MCF 10A (cell line): ENCODE results near the gene CLIP3. TPM values are rescaled to one million over a fixed set of nuclear protein-coding genes. Genes with fewer than 3 reads are reported as not detected.

ENCODE experiments used
- BruUV-seq: library from RNA; stranded (reverse); fragments of 400-500 nt; replicated peaks from 2 replicates; lab custom pipeline; 2021; lab: Mats Ljungman, UMichigan
- CTCF ChIA-PET: fragments of 300-600 bp; sonication (Branson Sonifier 250); formaldehyde crosslinking; extraction: SDS; loops from one replicate; lab custom pipeline; 2021; ENCODE audit warnings: antibody characterized with exemption, inconsistent platforms; lab: Yijun Ruan, JAX
- POLR2A ChIA-PET: fragments of 300-600, 350-650 bp; sonication (Branson Sonifier 250); formaldehyde crosslinking; extraction: SDS; loops from one replicate; lab custom pipeline; 2020; ENCODE audit warnings: antibody characterized with exemption, inconsistent platforms; lab: Yijun Ruan, JAX
- DNase-seq: peaks from one replicate; pipeline ENCODE4 v3.0.0-alpha.2; 2018; ENCODE audit not compliant: unreplicated experiment
- H3K27ac Mint-ChIP-seq: one replicate; pipeline ENCODE4 v1.8.0; 2022; ENCODE audit warnings: mild to moderate bottlenecking, low read depth, mixed read lengths; ENCODE audit not compliant: unreplicated experiment
- H3K27me3 Mint-ChIP-seq: one replicate; pipeline ENCODE4 v1.8.0; 2022; ENCODE audit warnings: mixed read lengths; ENCODE audit not compliant: insufficient read depth, unreplicated experiment
- H3K36me3 Mint-ChIP-seq: one replicate; pipeline ENCODE4 v1.8.0; 2022; ENCODE audit warnings: mild to moderate bottlenecking, moderate library complexity, mixed read lengths; ENCODE audit not compliant: insufficient read depth, unreplicated experiment
- H3K4me1 Mint-ChIP-seq: one replicate; pipeline ENCODE4 v1.8.0; 2022; ENCODE audit warnings: mixed read lengths; ENCODE audit not compliant: insufficient read depth, unreplicated experiment
- H3K4me3 Mint-ChIP-seq: one replicate; pipeline ENCODE4 v1.8.0; 2022; ENCODE audit warnings: mild to moderate bottlenecking, moderate library complexity, mixed read lengths; ENCODE audit not compliant: unreplicated experiment
- H3K9me3 Mint-ChIP-seq: one replicate; pipeline ENCODE4 v1.8.0; 2022; ENCODE audit warnings: mixed read lengths; ENCODE audit not compliant: unreplicated experiment
- intact Hi-C: fragments of 100-400 bp; cut with micrococcal nuclease; formaldehyde crosslinking; loops from 2 replicates; pipeline ENCODE4 v1.14.1; 2022
- total RNA-seq: library from RNA; stranded (reverse); gene quantifications from 2 replicates; pipeline ENCODE4 v1.2.3, GENCODE V29; 2022
- TF ChIP-seq, protein P1 (sequence below): fragments of 200-600 bp; IDR thresholded peaks from one replicate; pipeline ENCODE4 v1.8.0; 2022; ENCODE audit warnings: antibody characterized with exemption, mild to moderate bottlenecking; ENCODE audit not compliant: unreplicated experiment

The CLIP3 gene
- total RNA-seq, 1 experiment from 2014 or later = 1.2 TPM

DNA sequence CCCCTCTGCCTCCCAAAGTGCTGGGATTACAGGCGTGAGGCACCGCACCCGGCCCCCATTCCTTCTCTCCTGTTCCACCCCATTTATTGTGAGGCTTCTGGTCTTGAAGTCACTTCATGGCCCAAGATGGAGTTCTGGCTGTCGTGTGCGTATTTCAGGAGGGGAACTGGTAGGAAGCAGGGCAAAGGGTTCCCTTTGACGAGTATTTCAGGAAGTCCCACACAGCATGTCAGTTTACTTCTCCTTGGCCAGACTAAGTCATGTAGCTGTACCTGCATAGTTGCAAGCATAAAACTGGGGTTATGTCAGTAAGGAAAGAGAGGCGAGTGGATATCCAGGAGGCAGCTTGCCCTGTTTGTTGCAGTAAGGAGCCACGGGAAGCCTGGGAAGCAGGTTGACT lies 32.2 kb upstream of the CLIP3 start:
- CTCF ChIA-PET = no interaction called here

DNA sequence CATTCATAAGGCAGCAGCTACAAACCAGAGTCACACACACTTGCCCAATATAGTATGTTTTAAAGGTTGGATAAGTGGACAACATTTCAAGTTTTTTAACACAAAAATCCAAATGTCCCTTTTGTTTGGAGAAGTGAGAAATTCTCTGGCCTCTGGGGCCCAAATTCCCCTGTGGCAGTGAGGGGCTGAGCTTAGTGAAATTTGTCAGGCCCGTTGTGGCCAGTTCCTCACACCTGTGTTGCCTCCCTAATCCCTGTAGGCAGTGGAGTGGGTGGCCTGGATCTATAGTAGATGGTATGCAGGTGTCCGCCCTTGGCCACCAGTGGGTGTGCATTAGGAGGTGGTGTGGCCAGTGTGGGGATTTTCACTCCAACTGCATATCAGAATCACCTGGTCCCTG lies 28.7 kb upstream of the CLIP3 start:
- no peak overlapping the region for H3K4me3 Mint-ChIP-seq
- TF ChIP-seq, protein P1, sequence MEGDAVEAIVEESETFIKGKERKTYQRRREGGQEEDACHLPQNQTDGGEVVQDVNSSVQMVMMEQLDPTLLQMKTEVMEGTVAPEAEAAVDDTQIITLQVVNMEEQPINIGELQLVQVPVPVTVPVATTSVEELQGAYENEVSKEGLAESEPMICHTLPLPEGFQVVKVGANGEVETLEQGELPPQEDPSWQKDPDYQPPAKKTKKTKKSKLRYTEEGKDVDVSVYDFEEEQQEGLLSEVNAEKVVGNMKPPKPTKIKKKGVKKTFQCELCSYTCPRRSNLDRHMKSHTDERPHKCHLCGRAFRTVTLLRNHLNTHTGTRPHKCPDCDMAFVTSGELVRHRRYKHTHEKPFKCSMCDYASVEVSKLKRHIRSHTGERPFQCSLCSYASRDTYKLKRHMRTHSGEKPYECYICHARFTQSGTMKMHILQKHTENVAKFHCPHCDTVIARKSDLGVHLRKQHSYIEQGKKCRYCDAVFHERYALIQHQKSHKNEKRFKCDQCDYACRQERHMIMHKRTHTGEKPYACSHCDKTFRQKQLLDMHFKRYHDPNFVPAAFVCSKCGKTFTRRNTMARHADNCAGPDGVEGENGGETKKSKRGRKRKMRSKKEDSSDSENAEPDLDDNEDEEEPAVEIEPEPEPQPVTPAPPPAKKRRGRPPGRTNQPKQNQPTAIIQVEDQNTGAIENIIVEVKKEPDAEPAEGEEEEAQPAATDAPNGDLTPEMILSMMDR = no peak
- H3K27me3 Mint-ChIP-seq = no peaks in the 10 kb centered on the region
- no peaks in the 10 kb centered on the region for H3K9me3 Mint-ChIP-seq
- POLR2A ChIA-PET = interaction anchor here (1.0 kb wide), 1 partner anchor 9 kb away, joined by 5 read pairs; no protein-coding TSS in a partner anchor
- DNase-seq = no peak
- H3K36me3 Mint-ChIP-seq = peaks cover 6% of the 10 kb centered on the region
- peaks cover under 1% of the 10 kb centered on the region for H3K4me1 Mint-ChIP-seq
- H3K27ac Mint-ChIP-seq = no peak overlapping the region
- no TSS peak for BruUV-seq
- intact Hi-C loops = no loop called here
- CTCF ChIA-PET = interaction anchor here (0.6 to 1.9 kb wide), 10 partner anchors 9 to 1756 kb away, joined by 3 to 8 read pairs (median 4); partner anchors contain the start of gene TBCB

More for the DNA sequence above, 32.2 kb upstream of the CLIP3 start:
- no peaks in the 10 kb centered on the region for H3K9me3 Mint-ChIP-seq
- H3K4me3 Mint-ChIP-seq = no peak overlapping the region
- DNase-seq = no peak
- no peaks in the 10 kb centered on the region for H3K27me3 Mint-ChIP-seq
- POLR2A ChIA-PET = no interaction called here
- intact Hi-C loops = no loop called here
- TF ChIP-seq, protein P1 = no peak
- no peak overlapping the region for H3K27ac Mint-ChIP-seq
- H3K4me1 Mint-ChIP-seq = no peaks in the 10 kb centered on the region
- no TSS peak for BruUV-seq
- H3K36me3 Mint-ChIP-seq = peaks cover 6% of the 10 kb centered on the region

DNA sequence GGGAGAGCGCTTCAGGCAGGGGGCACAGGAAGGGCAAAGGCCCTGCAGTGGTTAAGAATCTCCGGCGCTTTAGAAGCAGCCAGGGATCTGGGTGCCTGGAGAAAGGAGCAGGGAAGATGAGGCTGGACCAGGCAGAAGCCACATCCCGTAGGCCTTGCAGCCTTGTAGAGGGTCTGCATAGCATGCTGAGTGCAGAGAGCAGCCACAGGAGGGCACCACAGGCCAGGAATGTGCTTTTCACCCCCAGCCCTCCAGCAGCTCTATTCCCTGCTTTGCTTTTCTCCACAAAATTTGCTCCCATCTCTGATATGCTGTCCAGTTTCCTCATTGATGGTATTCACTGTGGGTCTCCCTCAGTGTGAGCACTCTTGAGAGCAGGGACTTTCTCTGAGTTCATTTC lies 27.8 kb upstream of the CLIP3 start:
- H3K4me1 Mint-ChIP-seq = peaks cover 4% of the 10 kb centered on the region
- CTCF ChIA-PET = interaction anchor here (0.6 to 1.9 kb wide), 9 partner anchors 23 to 113 kb away, joined by 3 to 8 read pairs (median 5); partner anchors contain the start of gene TBCB
- no TSS peak for BruUV-seq

DNA sequence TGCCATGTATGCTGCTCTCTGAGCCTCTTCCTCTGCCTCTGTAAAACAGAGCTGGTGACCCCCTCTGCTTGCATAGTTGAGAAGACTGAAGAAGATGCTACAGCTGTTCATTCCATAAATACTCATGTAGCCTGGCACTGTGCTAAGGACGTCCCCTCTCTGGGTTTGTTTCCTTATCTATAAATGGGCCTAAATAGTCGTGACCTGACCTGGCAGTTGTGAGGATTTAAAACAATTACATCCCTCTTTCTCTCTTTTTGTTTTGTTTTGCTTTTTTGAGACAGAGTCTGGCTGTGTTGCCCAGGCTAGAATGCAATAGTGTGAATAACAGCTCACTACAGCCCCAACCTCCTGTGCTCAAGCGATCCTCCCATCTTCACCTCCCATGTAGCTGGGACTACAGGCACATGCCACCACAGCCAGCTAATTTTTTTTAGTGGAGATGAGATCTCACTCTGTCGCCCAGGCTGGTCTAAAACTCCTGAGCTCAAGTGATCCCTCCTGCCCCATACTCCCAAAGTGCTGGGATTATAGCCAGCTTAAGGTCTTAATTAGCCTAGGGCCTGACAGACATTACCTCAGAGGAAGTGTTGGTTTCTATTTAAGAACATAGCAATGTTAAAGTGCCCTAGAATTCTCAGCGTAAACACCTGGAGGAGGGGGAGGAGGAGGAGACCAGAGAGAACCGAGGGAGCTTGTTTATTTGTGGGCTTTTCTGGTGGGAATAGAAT lies 26.7 kb upstream of the CLIP3 start:
- no TSS peak for BruUV-seq
- DNase-seq = no peak
- no peaks in the 10 kb centered on the region for H3K27me3 Mint-ChIP-seq
- TF ChIP-seq, protein P1 = no peak
- H3K27ac Mint-ChIP-seq = no peak overlapping the region
- no peaks in the 10 kb centered on the region for H3K36me3 Mint-ChIP-seq
- peaks cover 4% of the 10 kb centered on the region for H3K4me1 Mint-ChIP-seq
- no peaks in the 10 kb centered on the region for H3K9me3 Mint-ChIP-seq
- CTCF ChIA-PET = interaction anchor here (0.6 to 1.5 kb wide), 11 partner anchors 8 to 1729 kb away, joined by 3 to 8 read pairs (median 3); no protein-coding TSS in a partner anchor
- intact Hi-C loops = no loop called here
- POLR2A ChIA-PET = interaction anchor here (0.7 to 0.9 kb wide), 2 partner anchors 56 to 1337 kb away, joined by 3 read pairs; partner anchors contain the start of genes POLR2I and TBCB
- H3K4me3 Mint-ChIP-seq = no peak overlapping the region

More for the DNA sequence above, 27.8 kb upstream of the CLIP3 start:
- intact Hi-C loops = loop anchor here (1.0 kb wide), 2 partner anchors 54 to 110 kb away; partner anchors contain the start of gene POLR2I
- DNase-seq = peak; percentile 50
- Mint-ChIP-seq H3K9me3 (no peaks in the 10 kb centered on the region), H3K27ac (no peak overlapping the region), H3K36me3 (peaks cover under 1% of the 10 kb centered on the region), H3K27me3 (no peaks in the 10 kb centered on the region), H3K4me3 (no peak overlapping the region)
- TF ChIP-seq, protein P1 = peak; percentile 65
- POLR2A ChIA-PET = no interaction called here
